CD4-positive, alpha-beta T cell treated with Interleukin-15 for 1 hour (primary cell): ENCODE data around the gene THADA.
"Not testable (repeated sequence)": the region's sequence is repeated elsewhere in the genome, so short reads cannot be mapped to it uniquely, and the experiment has no call there.

Experiments
- DNase-seq: peaks from one replicate; pipeline ENCODE4 v3.0.0-alpha.2; 2020

The THADA gene

GRCh38 chr2:43537137-43537536, 58.7 kb downstream of the THADA start:
- no peak for DNase-seq

GRCh38 chr2:43534569-43534968, 61.3 kb downstream of the THADA start:
- DNase-seq = no peak

- DNase-seq = not testable (repeated sequence)
These were observed 63.3 kb downstream of the THADA start for GRCh38 chr2:43532572-43532971.

- no peak for DNase-seq
These were observed 64.6 kb downstream of the THADA start for GRCh38 chr2:43531251-43531650.

- no peak for DNase-seq
These were observed 68.8 kb downstream of the THADA start for GRCh38 chr2:43526994-43527393.

GRCh38 chr2:43525506-43525905, 70.3 kb downstream of the THADA start:
- no peak for DNase-seq

GRCh38 chr2:43524177-43524965, 71.5 kb downstream of the THADA start:
- no peak for DNase-seq

- no peak for DNase-seq
These were observed 73.7 kb downstream of the THADA start for GRCh38 chr2:43522177-43522576.

- DNase-seq = no peak
These were observed 74.3 kb downstream of the THADA start for GRCh38 chr2:43521568-43521967.

GRCh38 chr2:43520919-43521318, 74.9 kb downstream of the THADA start:
- no peak for DNase-seq

- no peak for DNase-seq
These were observed 76.1 kb downstream of the THADA start for GRCh38 chr2:43519643-43520221.

- no peak for DNase-seq
These were observed 77.1 kb downstream of the THADA start for GRCh38 chr2:43518718-43519117.

GRCh38 chr2:43518181-43518580, 77.7 kb downstream of the THADA start:
- DNase-seq = no peak

- DNase-seq = no peak
These were observed 79.9 kb downstream of the THADA start for GRCh38 chr2:43515807-43516497.

- DNase-seq = no peak
These were observed 80.6 kb downstream of the THADA start for GRCh38 chr2:43515248-43515647.

- no peak for DNase-seq
These were observed 82.0 kb downstream of the THADA start for GRCh38 chr2:43513796-43514195.

GRCh38 chr2:43513216-43513615, 82.6 kb downstream of the THADA start:
- no peak for DNase-seq

- no peak for DNase-seq
These were observed 84.6 kb downstream of the THADA start for GRCh38 chr2:43511199-43511598.

GRCh38 chr2:43509886-43510285, 86.0 kb downstream of the THADA start:
- no peak for DNase-seq

- DNase-seq = no peak
These were observed 87.6 kb downstream of the THADA start for GRCh38 chr2:43508209-43508608.

GRCh38 chr2:43507137-43507536, 88.7 kb downstream of the THADA start:
- DNase-seq = no peak

- DNase-seq = no peak
These were observed 100.1 kb downstream of the THADA start for GRCh38 chr2:43495727-43496126.

- DNase-seq = no peak
These were observed 101.9 kb downstream of the THADA start for GRCh38 chr2:43493954-43494353.

- no peak for DNase-seq
These were observed 104.7 kb downstream of the THADA start for GRCh38 chr2:43491065-43491639.
